Skin epidermis (tissue), 12 donors: ENCODE measurements around the gene SRSF3.
A peak's percentile ranks its signal among the peaks of the same experiment; 100 is the strongest.
"Not testable (repeated sequence)": the region's sequence is repeated elsewhere in the genome, so short reads cannot be mapped to it uniquely, and the experiment has no call there.

Source experiments
- H3K27ac ChIP-seq, 21 experiments: fragments of 200-600 bp; sonication (generic) in 11 of 21; one replicate each; pipeline ENCODE4 v1.5.0; 2020; ENCODE audit warnings: mild to moderate bottlenecking in 3 of 21, inconsistent platforms in 2 of 21, moderate library complexity in 2 of 21
- H3K4me3 ChIP-seq, 7 experiments: fragments of 200-600 bp; sonication (generic) in 2 of 7; one replicate each; pipeline ENCODE4 v1.5.0; 2020; ENCODE audit warnings: inconsistent platforms in 2 of 7, mild to moderate bottlenecking in 2 of 7, moderate library complexity in 1 of 7

SRSF3 gene

DNA sequence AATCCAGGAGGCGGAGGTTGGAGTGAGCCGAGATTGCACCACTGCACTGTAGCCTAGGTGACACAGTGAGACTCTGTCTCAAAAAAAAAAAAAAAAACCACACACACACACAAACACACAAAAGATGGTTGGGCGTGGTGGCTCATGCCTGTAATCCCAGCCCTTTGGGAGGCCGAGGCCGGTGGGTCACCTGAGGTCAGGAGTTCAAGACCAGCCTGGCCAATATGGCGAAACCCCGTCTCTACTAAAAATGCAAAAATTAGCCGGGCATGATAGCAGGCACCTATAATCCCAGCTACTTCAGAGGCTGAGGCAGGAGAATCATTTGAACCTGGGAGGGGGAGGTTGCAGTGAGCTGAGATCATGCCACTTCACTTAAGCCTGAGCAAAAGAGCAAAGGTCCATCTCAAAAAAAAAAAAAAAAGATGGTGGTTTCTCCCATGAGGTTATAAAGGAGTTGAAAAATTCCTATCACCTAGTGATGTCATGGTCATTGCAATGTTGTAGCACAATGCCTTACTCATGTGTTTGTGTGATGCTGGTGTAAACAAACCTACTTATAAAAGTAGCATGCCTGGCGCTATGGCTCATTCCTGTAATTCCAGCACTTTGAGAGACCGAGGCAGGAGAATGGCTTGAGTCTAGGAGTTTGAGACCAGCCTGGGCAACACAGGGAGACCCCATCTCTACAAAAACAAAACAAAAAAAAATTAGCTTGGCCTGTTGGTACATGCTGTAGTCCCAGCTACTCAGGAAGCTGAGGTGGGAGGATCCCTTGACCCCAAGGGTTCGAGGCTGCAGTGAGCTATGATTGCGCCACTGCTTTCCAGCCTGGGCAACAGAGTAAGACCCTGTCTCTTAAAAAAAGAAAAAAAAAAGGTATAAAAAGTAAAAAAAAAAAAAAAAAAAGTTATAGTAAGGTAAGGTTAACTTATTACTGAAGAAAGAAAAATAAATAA lies 21.5 kb upstream of the SRSF3 start:
- H3K27ac ChIP-seq, H3K4me3 ChIP-seq: not testable (repeated sequence)

- H3K27ac ChIP-seq: no peak overlapping the region
- no peak overlapping the region for H3K4me3 ChIP-seq
These were observed 19.5 kb upstream of the SRSF3 start for GRCh38 chr6:36574679-36575078.

DNA sequence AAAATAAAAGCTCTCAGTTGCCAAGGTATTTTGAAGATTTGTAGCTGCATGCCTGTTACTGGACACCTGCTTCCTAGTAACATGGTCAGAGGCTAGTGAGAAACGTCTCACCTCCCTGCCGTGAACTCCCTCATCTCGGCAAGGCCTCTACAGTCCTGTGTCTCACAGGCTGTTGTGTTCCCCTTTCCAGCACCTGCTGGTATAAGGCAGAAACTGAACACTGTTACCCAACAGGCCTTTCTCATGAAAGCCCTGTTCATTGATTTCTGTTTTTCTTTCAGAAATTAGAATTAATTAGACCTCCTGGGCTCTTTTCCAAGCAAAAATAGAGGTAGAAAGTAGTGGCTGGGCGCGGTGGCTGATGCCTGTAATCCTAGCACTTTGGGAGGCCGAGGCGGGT lies 17.6 kb upstream of the SRSF3 start:
- peak overlapping the region in 4 of 21 experiments; percentile 34 to 58 (median 42) for H3K27ac ChIP-seq

GRCh38 chr6:36577301-36577700 lies 16.9 kb upstream of the SRSF3 start:
- H3K27ac ChIP-seq: peak overlapping the region in 3 of 21 experiments; percentile 5 to 58 (median 43)
- no peak overlapping the region for H3K4me3 ChIP-seq

More for the DNA sequence above, 17.6 kb upstream of the SRSF3 start:
- no peak overlapping the region for H3K4me3 ChIP-seq

GRCh38 chr6:36578030-36578429 lies 16.1 kb upstream of the SRSF3 start:
- Histone ChIP-seq H3K27ac (peak overlapping the region in 5 of 21 experiments; percentile 7 to 43 (median 38)), H3K4me3 (no peak overlapping the region)

GRCh38 chr6:36578431-36578830 lies 15.7 kb upstream of the SRSF3 start:
- peak overlapping the region in 5 of 21 experiments; percentile 7 to 43 (median 38) for H3K27ac ChIP-seq
- H3K4me3 ChIP-seq: no peak overlapping the region

DNA sequence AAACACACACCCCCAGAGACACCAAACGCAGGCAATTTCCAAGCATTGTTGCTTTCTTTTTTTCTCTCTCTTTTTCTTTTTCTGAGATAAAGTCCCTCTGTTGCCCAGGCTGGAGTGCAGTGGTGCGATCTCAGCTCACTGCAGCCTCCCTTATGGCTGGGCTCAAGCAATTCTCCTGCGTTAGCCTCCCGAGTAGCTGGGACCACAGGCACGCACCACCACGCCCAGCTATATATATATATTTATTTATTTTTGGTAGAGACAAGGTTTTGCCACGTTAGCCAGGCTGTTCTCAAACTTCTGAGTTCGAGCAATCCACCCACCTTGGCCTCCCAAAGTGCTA lies 14.0 kb upstream of the SRSF3 start:
- Histone ChIP-seq H3K4me3 (no peak overlapping the region), H3K27ac (peak overlapping the region in 14 of 21 experiments; percentile 5 to 73 (median 38))

GRCh38 chr6:36581716-36582115 lies 12.4 kb upstream of the SRSF3 start:
- no peak overlapping the region for H3K4me3 ChIP-seq

GRCh38 chr6:36586606-36587005 lies 7.6 kb upstream of the SRSF3 start:
- Histone ChIP-seq H3K27ac (no peak overlapping the region), H3K4me3 (no peak overlapping the region)

More at GRCh38 chr6:36581716-36582115, 12.4 kb upstream of the SRSF3 start:
- no peak overlapping the region for H3K27ac ChIP-seq

- not testable (repeated sequence) for H3K27ac ChIP-seq, H3K4me3 ChIP-seq
These were observed 5.1 kb upstream of the SRSF3 start for GRCh38 chr6:36589025-36589400.

DNA sequence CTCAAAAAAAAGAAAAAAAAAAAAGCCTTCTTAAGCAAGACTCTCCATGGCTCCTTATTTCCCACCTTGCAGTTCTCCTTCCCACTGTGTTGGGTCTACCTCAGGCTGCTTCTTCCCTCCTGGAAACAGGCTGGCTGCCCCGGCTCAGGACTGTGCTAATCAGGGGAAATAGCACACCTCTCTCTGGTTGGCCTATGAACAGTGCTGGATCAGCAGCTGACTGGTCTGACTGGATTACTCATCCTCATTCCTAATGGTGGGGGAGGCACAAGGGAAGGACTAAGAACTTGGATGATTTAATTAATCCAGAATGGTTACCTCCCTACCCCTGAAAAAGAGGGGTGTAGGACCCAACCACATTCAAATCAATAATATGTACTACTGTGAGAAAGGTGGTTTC lies 3.9 kb upstream of the SRSF3 start:
- no peak overlapping the region for H3K4me3 ChIP-seq
- peak overlapping the region in 1 of 21 experiments; percentile 12 for H3K27ac ChIP-seq

GRCh38 chr6:36592221-36592655 lies 1.9 kb upstream of the SRSF3 start:
- no peak overlapping the region for H3K4me3 ChIP-seq
- H3K27ac ChIP-seq: peak overlapping the region in 5 of 21 experiments; percentile 86 to 98 (median 97)

GRCh38 chr6:36593569-36594028 lies 563 bp upstream of the SRSF3 start:
- peak overlapping the region; percentile 54 to 85 (median 79) for H3K4me3 ChIP-seq
- peak overlapping the region; percentile 27 to 99 (median 97) for H3K27ac ChIP-seq

- Histone ChIP-seq H3K4me3 (peak overlapping the region; percentile 54 to 85 (median 79)), H3K27ac (peak overlapping the region; percentile 83 to 99 (median 97))
These were observed 868 bp downstream of the SRSF3 start for GRCh38 chr6:36594816-36595643.

- Histone ChIP-seq H3K27ac (peak overlapping the region in 14 of 21 experiments; percentile 22 to 99 (median 96)), H3K4me3 (peak overlapping the region; percentile 54 to 85 (median 79))
These were observed 2.2 kb downstream of the SRSF3 start for GRCh38 chr6:36596356-36596755.

DNA sequence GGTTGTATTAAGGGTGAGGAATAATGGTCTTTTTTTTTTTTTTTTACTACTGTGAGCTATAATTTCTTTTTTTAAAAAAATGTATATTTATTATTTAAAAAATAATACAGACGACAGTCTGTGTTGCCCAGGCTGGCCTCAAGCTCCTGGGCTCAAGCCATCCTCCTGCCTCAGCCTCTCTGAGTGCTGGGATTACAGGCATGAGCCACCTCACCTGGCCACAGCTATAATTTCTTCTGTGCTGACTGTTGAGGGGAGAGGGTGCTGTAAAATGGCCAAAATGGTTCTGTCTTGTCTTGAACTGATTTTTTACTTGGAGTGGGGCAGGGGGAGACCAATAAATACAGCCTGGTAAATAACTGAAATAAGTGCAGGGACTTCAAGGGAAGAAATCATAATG lies 3.6 kb downstream of the SRSF3 start:
- Histone ChIP-seq H3K4me3 (peak overlapping the region; percentile 54 to 85 (median 79)), H3K27ac (peak overlapping the region in 3 of 21 experiments; percentile 39 to 99 (median 97))

GRCh38 chr6:36598326-36598725 lies 4.2 kb downstream of the SRSF3 start:
- Histone ChIP-seq H3K4me3 (peak overlapping the region; percentile 54 to 85 (median 79)), H3K27ac (peak overlapping the region in 2 of 21 experiments; percentile 37 to 97)

DNA sequence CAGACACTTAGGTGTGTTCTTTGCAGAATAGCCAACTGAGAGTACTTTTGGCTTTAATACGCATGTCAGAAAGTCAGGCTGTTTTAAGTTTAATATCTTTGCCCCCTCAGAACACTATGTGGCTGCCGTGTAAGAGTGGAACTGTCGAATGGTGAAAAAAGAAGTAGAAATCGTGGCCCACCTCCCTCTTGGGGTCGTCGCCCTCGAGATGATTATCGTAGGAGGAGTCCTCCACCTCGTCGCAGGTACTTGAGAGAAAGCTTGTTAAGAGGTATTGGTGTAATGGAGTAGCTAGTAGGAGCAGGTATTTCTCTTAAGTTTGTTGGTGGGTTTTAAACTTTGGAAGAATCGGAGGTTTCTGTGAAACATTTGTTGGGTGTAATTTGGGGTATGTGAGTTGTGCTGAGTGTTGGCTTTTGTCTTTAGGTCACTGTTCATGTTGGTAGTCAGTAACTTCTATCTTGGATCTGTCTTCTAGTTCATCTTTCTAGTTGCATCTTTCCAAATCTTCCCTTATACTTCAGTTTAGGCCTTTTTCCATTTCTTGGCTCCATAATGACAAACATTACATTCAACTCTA lies 4.7 kb downstream of the SRSF3 start:
- Histone ChIP-seq H3K4me3 (peak overlapping the region; percentile 54 to 85 (median 79)), H3K27ac (peak overlapping the region in 1 of 21 experiments; percentile 97)

DNA sequence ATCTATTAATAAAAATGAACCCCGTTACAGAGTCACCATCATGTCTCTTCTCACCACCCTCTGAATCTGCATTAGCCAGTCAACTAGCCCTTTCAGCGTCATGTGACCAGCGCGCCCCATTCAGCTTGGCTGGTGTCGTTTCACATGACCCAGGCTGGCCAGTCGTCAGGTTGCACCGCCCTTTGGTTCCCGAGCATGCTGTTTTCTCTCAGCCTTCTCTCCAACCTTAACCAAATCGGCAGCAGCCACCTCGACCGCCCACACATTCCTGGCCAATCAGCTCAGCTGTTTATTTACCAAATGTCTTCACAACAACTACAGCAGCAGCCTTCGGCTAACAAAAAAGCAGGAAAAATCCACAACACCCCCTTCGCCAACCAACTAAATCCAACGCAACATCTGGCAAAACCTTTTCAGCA lies 5.6 kb downstream of the SRSF3 start:
- Histone ChIP-seq H3K4me3 (peak overlapping the region in 4 of 7 experiments; percentile 12 to 79 (median 17)), H3K27ac (no peak overlapping the region)
